Measurements from ENCODE around the gene PTPRN2. TPM values are rescaled to one million over a fixed set of nuclear protein-coding genes. Genes with fewer than 3 reads are reported as not detected.

Gene PTPRN2
- total and polyA plus RNA-seq, 2 of the 13 experiments (the other 11 are each of a cell fraction or from before 2014, with no cell fraction given): 2.5 to 24.2 TPM

DNA sequence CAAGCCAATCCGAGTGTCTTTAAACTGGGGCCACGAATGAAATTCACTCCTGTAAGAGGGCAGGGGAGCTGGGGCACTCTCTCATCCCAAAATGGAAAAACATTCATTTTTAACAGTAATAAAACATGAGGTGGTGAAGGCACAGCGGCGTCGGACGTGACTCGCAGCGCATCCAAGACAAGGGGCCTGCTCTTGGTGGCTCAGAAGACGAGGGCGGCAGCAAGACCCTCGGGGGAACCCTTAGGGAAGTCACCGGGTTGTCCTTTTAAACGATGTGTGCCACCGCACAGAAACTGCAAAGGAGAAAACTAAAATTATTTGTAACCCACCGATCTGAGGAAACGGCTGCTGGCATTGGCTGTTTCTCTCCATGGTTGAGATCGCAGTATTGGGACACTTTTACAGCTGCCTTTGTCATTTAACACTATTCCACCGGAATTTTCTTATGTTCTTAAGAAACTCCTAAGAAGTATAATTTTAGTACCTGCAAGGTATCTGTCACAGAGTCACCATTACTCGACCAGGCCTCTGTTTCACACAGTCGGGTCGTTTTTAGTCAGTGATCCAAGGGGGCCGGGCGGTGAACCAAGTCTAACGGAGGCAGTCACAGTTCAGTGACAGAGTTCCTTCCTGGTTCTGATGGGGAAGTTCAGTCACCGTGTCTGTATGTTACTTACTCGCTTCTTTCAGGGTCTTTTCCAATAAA lies 159.3 kb downstream of the PTPRN2 start:
- ChIA-PET CTCF (ENCODE audit: low intra/inter-chr PET ratio, low total read pairs) (no interaction called here), POLR2A (no interaction called here)
- Histone ChIP-seq H3K4me1 (ENCODE audit: insufficient read depth, low read length) (peaks cover 22% of the 10 kb centered on the region), H3K27ac (ENCODE audit: extremely low read length, insufficient read depth, low read length) (no peak overlapping the region), H3K4me3 (replicated peaks in 1 of 3; ENCODE audit: insufficient read depth in 1 of 3, low read depth in 2 of 3, low read length in 3 of 3) (no peak overlapping the region), H2AFZ (ENCODE audit: low read length) (no peak overlapping the region), H3K9me3 (ENCODE audit: low read length) (no peaks in the 10 kb centered on the region), H3K4me2 (ENCODE audit: low read depth, low read length) (no peak overlapping the region), H4K20me1 (ENCODE audit: insufficient read depth, low read length) (peaks cover 36% of the 10 kb centered on the region; the same call in 1 of the 2 replicates), H3K36me3 (replicated peaks in 1 of 2; ENCODE audit: control insufficient read depth in 1 of 2, insufficient read depth in 2 of 2, low read length in 2 of 2) (no peaks in the 10 kb centered on the region), H3K79me2 (ENCODE audit: insufficient read depth, low read length) (no peaks in the 10 kb centered on the region), H3K27me3 (ENCODE audit: control insufficient read depth in 1 of 2, insufficient read depth in 2 of 2, low read length in 2 of 2) (no peaks in the 10 kb centered on the region), H3K9ac (ENCODE audit: insufficient read depth, low read depth, low read length) (no peak overlapping the region)
- no TSS peak for BruUV-seq (replicated peaks)
- ATAC-seq (no peak), FAIRE-seq (no peak), DNase-seq (ENCODE audit: low spot score) (no peak)
- intact Hi-C loops (cut with micrococcal nuclease; ENCODE audit: unreplicated experiment) (no loop called here), in situ Hi-C loops (cut with HindIII; ENCODE audit: extremely low pct_ligation_motif_present, low pct_unique_long_range_greater_than_20kb) (no loop called here)
- no peak for TF ChIP-seq MTA1 (CRISPR knock-in tag; IDR thresholded peaks at IDR 0.05; ENCODE audit: borderline replicate concordance)
- TF ChIP-seq, protein P1, sequence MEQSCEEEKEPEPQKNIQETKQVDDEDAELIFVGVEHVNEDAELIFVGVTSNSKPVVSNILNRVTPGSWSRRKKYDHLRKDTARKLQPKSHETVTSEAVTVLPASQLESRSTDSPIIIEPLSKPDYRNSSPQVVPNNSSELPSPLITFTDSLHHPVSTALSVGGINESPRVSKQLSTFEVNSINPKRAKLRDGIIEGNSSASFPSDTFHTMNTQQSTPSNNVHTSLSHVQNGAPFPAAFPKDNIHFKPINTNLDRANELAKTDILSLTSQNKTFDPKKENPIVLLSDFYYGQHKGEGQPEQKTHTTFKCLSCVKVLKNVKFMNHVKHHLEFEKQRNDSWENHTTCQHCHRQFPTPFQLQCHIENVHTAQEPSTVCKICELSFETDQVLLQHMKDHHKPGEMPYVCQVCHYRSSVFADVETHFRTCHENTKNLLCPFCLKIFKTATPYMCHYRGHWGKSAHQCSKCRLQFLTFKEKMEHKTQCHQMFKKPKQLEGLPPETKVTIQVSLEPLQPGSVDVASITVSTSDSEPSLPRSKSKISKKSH (CRISPR knock-in tag; IDR thresholded peaks at IDR 0.05; ENCODE audit: borderline replicate concordance): no peak
- no peak for TF ChIP-seq ZNF282 (IDR thresholded peaks at IDR 0.05; ENCODE audit: partially characterized antibody)
- no peak for TF ChIP-seq ZNF512 (CRISPR knock-in tag; IDR thresholded peaks at IDR 0.05)
- TF ChIP-seq SMAD3 (CRISPR knock-in tag; IDR thresholded peaks at IDR 0.05): no peak
- no peak for TF ChIP-seq ZNF234 (CRISPR knock-in tag; conservative IDR thresholded peaks at IDR 0.05)
- no peak for TF ChIP-seq ZNF383 (CRISPR knock-in tag; IDR thresholded peaks at IDR 0.05; ENCODE audit: borderline replicate concordance)
- no peak for TF ChIP-seq DR1 (CRISPR knock-in tag; IDR thresholded peaks at IDR 0.05)
- no peak for TF ChIP-seq SSRP1 (CRISPR knock-in tag; IDR thresholded peaks at IDR 0.05)
- TF ChIP-seq, protein P2, sequence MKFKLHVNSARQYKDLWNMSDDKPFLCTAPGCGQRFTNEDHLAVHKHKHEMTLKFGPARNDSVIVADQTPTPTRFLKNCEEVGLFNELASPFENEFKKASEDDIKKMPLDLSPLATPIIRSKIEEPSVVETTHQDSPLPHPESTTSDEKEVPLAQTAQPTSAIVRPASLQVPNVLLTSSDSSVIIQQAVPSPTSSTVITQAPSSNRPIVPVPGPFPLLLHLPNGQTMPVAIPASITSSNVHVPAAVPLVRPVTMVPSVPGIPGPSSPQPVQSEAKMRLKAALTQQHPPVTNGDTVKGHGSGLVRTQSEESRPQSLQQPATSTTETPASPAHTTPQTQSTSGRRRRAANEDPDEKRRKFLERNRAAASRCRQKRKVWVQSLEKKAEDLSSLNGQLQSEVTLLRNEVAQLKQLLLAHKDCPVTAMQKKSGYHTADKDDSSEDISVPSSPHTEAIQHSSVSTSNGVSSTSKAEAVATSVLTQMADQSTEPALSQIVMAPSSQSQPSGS (CRISPR knock-in tag; IDR thresholded peaks at IDR 0.05): no peak
- TF ChIP-seq ZNF674 (CRISPR knock-in tag; IDR thresholded peaks at IDR 0.05; ENCODE audit: low read depth): no peak
- TF ChIP-seq PCBP1 (IDR thresholded peaks at IDR 0.05; ENCODE audit: borderline replicate concordance, low read depth, low read length): no peak
- TF ChIP-seq HOXD1 (CRISPR knock-in tag; IDR thresholded peaks at IDR 0.05): no peak
- TF ChIP-seq KDM4B (CRISPR knock-in tag; IDR thresholded peaks at IDR 0.05): no peak
- TF ChIP-seq KDM3A (CRISPR knock-in tag; IDR thresholded peaks at IDR 0.05; ENCODE audit: low read depth): no peak
- TF ChIP-seq ZNF589 (CRISPR knock-in tag; conservative IDR thresholded peaks at IDR 0.05): no peak
- TF ChIP-seq ZNF501 (CRISPR knock-in tag; IDR thresholded peaks at IDR 0.05): no peak
- TF ChIP-seq MED1 (CRISPR knock-in tag; IDR thresholded peaks at IDR 0.05): no peak
- no peak for TF ChIP-seq ZNF414 (CRISPR knock-in tag; IDR thresholded peaks at IDR 0.05)
- WGBS (ENCODE audit: low lambda C conversion rate): 88% methylated on average over 26 of the region's 26 CpGs
